CD4-positive, alpha-beta memory T cell (primary cell): ENCODE measurements around the gene ADH7. TPM values are rescaled to one million over a fixed set of nuclear protein-coding genes. Genes with fewer than 3 reads are reported as not detected.

Experiments
- CTCF ChIA-PET: fragments of 350-600 bp; sonication (Branson Sonifier 250); formaldehyde crosslinking; loops from one replicate; lab custom pipeline; 2021; ENCODE audit warnings: inconsistent platforms; ENCODE audit not compliant: partially characterized antibody; lab: Charles Lee
- POLR2A ChIA-PET: fragments of 350-600 bp; sonication (Branson Sonifier 250); formaldehyde crosslinking; loops from one replicate; lab custom pipeline; 2021; ENCODE audit not compliant: partially characterized antibody; lab: Charles Lee
- DNase-seq, 5 donors: peaks; one replicate each; pipeline versions ENCODE4 v3.0.0 to v3.0.0-alpha.2; 2020 to 2022; ENCODE audit warnings: mixed read lengths in 1 of 5
- H3K27ac ChIP-seq: one replicate; pipeline ENCODE4 v1.7.0; 2013; ENCODE audit warnings: low read depth, low read length
- H3K27me3 ChIP-seq: 2 replicates; pipeline ENCODE4 v1.7.0; 2013; ENCODE audit warnings: mild to moderate bottlenecking, low read length, moderate library complexity; ENCODE audit not compliant: insufficient read depth
- H3K36me3 ChIP-seq: 2 replicates; pipeline ENCODE4 v1.7.0; 2013; ENCODE audit warnings: mild to moderate bottlenecking, low read length, moderate library complexity; ENCODE audit not compliant: insufficient read depth
- H3K4me1 ChIP-seq: 2 replicates; pipeline ENCODE4 v1.7.0; 2013; ENCODE audit warnings: mild to moderate bottlenecking, low read length, moderate library complexity; ENCODE audit not compliant: insufficient read depth
- H3K4me3 ChIP-seq, 2 donors: one replicate each; pipeline ENCODE4 v1.7.0; 2013; ENCODE audit warnings: low read length in 2 of 2, mild to moderate bottlenecking in 1 of 2
- H3K9me3 ChIP-seq, 2 donors: one replicate each; pipeline ENCODE4 v1.7.0; 2013; ENCODE audit warnings: low read length in 2 of 2, control low read depth in 1 of 2; ENCODE audit not compliant: control insufficient read depth in 1 of 2
- H3K27ac Mint-ChIP-seq, 7 donors: one replicate each; pipeline ENCODE4 v1.8.0; 2020 to 2021; ENCODE audit warnings: mixed read lengths in 7 of 7, mild to moderate bottlenecking in 6 of 7, inconsistent platforms in 3 of 7, moderate library complexity in 3 of 7
- H3K27me3 Mint-ChIP-seq, 2 donors: one replicate each; pipeline ENCODE4 v1.8.0; 2020 to 2021; ENCODE audit warnings: mixed read lengths in 2 of 2
- H3K36me3 Mint-ChIP-seq, 2 donors: one replicate each; pipeline ENCODE4 v1.8.0; 2020 to 2021; ENCODE audit warnings: mixed read lengths in 2 of 2, inconsistent platforms in 1 of 2, mild to moderate bottlenecking in 1 of 2
- H3K4me1 Mint-ChIP-seq, 4 donors: one replicate each; pipeline ENCODE4 v1.8.0; 2020 to 2021; ENCODE audit warnings: mixed read lengths in 4 of 4, mild to moderate bottlenecking in 1 of 4
- H3K4me3 Mint-ChIP-seq, 8 donors: one replicate each; pipeline ENCODE4 v1.8.0; 2020 to 2021; ENCODE audit warnings: mixed read lengths in 8 of 8, mild to moderate bottlenecking in 7 of 8, moderate library complexity in 6 of 8, inconsistent platforms in 3 of 8
- H3K9me3 Mint-ChIP-seq, 8 donors: one replicate each; pipeline ENCODE4 v1.8.0; 2020 to 2021; ENCODE audit warnings: mixed read lengths in 8 of 8, mild to moderate bottlenecking in 5 of 8, inconsistent platforms in 3 of 8, moderate library complexity in 1 of 8
- intact Hi-C: fragments of 100-400 bp; cut with micrococcal nuclease; formaldehyde crosslinking; loops from one replicate; pipeline ENCODE4 v1.15.1; 2023
- polyA plus RNA-seq, 2 donors: library from polyadenylated mRNA; unstranded; fragments of 300-500 nt; fragmentation: Illumina TruSeq; gene quantifications; one replicate each; pipeline ENCODE4 v1.2.3, GENCODE V29; 2021
- total RNA-seq, 2 experiments: library from RNA; stranded (reverse); gene quantifications; one replicate each; pipeline ENCODE4 v1.2.3, GENCODE V29; 2021

ADH7 gene
- total and polyA plus RNA-seq, 4 experiments from 2014 or later, result not detected

DNA sequence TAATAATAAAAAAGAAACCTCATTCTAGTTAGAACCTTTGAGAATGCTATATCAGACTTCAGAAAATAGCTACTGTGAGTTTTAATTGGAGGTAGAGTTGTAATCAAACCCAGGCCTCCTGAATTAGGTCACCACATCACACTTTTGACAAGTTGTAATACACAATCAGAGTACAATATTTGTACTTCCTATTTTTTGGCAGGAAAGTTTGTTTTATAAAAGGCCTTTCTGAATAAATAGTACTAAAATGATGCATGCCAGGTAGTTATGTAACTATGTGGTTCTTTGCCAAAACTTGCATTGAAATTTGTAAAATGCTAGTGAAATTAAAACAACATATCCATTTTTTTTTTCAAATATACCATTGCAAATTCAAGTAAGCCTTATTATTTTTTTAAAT, 26.8 kb downstream of the ADH7 start:
- H3K27me3 Mint-ChIP-seq, result peaks cover 0 to 1% of the 10 kb centered on the region in 2 donors
- H3K4me1 Mint-ChIP-seq, result peaks cover 0 to 4% (median 2%) of the 10 kb centered on the region in 4 donors
- no peaks in the 10 kb centered on the region for H3K9me3 ChIP-seq
- intact Hi-C loops, result loop anchor here (5.0 kb wide), 1 partner anchor 351 kb away; no protein-coding TSS in a partner anchor
- no peak for DNase-seq
- H3K27me3 ChIP-seq, result no peaks in the 10 kb centered on the region
- ChIA-PET POLR2A (no interaction called here), CTCF (interaction anchor here (1.5 kb wide), 1 partner anchor 1265 kb away, joined by 3 read pairs; no protein-coding TSS in a partner anchor)
- H3K4me3 Mint-ChIP-seq, result no peak overlapping the region
- no peak overlapping the region for H3K27ac Mint-ChIP-seq
- H3K9me3 Mint-ChIP-seq, result no peaks in the 10 kb centered on the region
- H3K36me3 Mint-ChIP-seq, result no peaks in the 10 kb centered on the region
- no peak overlapping the region for H3K27ac ChIP-seq
- no peak overlapping the region for H3K4me3 ChIP-seq
- no peaks in the 10 kb centered on the region for H3K36me3 ChIP-seq
- H3K4me1 ChIP-seq, result no peaks in the 10 kb centered on the region

DNA sequence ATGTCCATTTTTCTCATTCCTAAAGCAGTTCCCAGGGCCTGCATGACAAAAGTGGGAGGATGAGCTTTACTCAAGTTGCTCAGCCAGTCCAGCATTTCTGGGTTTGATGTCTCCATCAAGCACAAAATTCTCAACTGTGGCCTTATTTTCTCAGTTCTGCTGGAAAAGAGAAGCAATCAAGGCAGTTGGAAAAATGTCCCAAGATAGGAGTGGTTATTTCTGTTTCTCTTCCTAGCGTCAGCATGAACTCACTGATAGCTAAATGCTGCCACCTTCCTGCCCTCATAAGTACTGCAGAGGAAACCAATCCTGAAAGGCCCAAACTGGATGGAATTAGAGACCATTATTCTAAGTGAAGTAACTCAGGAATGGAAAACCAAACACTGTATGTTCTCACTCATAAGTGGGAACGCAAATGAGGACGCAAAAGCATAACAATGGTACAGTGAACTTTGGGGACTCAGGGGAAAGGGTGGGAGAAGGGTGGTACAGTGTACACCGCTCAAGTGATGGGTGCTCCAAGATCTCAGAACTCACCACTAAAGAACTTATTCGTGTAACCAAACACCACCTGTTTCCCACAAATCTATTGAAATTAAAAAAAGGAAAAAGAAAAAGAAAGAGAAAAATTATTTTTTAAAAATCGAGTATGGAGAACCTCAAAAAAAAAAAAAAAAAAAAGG, 29.6 kb downstream of the ADH7 start:
- Mint-ChIP-seq H3K4me1 (peaks cover 0 to 4% (median 2%) of the 10 kb centered on the region in 4 donors), H3K36me3 (no peaks in the 10 kb centered on the region), H3K27ac (no peak overlapping the region), H3K4me3 (no peak overlapping the region), H3K27me3 (peaks cover 0 to 1% of the 10 kb centered on the region in 2 donors), H3K9me3 (no peaks in the 10 kb centered on the region)
- H3K9me3 ChIP-seq, result no peaks in the 10 kb centered on the region
- ChIA-PET CTCF (interaction anchor here (1.0 to 2.1 kb wide), 10 partner anchors 9 to 938 kb away, joined by 3 to 11 read pairs (median 4); partner anchors contain the start of gene METAP1), POLR2A (interaction anchor here (0.7 to 1.2 kb wide), 2 partner anchors 410 to 1142 kb away, joined by 5 read pairs; partner anchors contain the start of gene METAP1)
- H3K4me3 ChIP-seq, result no peak overlapping the region
- H3K36me3 ChIP-seq, result no peaks in the 10 kb centered on the region
- intact Hi-C loops, result loop anchor here (1.0 to 5.0 kb wide), 8 partner anchors 287 to 1292 kb away; partner anchors contain the start of genes METAP1 and STPG2
- H3K27me3 ChIP-seq, result no peaks in the 10 kb centered on the region
- no peaks in the 10 kb centered on the region for H3K4me1 ChIP-seq
- H3K27ac ChIP-seq, result no peak overlapping the region
- peak; percentile 43 to 60 (median 49) for DNase-seq

DNA sequence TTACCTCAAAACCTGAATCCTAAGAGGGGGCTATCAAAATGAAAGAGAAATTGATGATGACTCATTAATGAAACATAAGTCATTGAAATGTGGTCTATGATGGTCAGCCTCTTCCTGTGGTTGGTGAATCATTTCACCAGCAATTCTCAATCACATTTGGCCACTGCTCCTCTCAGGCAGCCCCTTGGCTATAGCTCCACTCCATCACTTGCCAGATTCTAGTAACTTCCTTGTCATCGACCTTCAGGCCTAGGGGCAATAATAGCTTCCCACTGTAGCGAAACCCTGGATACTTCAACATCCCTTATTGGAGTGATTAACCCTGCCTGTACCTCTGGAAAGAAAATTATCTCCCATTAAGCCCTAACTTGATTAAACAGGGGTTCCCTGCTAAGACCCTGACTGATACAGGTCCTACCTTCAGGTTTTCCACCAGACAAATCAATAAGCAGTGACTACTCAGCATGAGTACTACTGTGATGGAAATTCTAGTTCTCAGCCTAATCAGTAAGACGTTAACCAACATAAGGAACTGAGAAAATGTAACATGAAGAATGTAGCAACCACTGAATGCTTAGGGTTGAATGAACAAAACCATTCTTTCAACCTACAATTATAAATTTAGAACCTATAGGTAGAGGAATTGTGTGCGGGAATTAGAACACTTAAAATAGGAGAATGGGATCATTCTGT, 30.4 kb downstream of the ADH7 start:
- CTCF ChIA-PET, result interaction anchor here (0.6 to 2.1 kb wide), 14 partner anchors 9 to 937 kb away, joined by 3 to 11 read pairs (median 4); partner anchors contain the start of gene METAP1
- Mint-ChIP-seq H3K27ac (no peak overlapping the region), H3K4me1 (peaks cover 0 to 4% (median 2%) of the 10 kb centered on the region in 4 donors), H3K9me3 (no peaks in the 10 kb centered on the region), H3K27me3 (peaks cover 0 to 1% of the 10 kb centered on the region in 2 donors), H3K36me3 (no peaks in the 10 kb centered on the region), H3K4me3 (no peak overlapping the region)
- no peaks in the 10 kb centered on the region for H3K36me3 ChIP-seq
- H3K4me3 ChIP-seq, result no peak overlapping the region
- H3K27me3 ChIP-seq, result no peaks in the 10 kb centered on the region
- intact Hi-C loops, result loop anchor here (1.0 to 5.0 kb wide), 9 partner anchors 286 to 1291 kb away; partner anchors contain the start of genes METAP1, RAP1GDS1 and STPG2
- H3K4me1 ChIP-seq, result no peaks in the 10 kb centered on the region
- POLR2A ChIA-PET, result interaction anchor here (1.2 kb wide), 1 partner anchor 409 kb away, joined by 5 read pairs; the partner anchor contains the start of gene METAP1
- DNase-seq, result no peak
- H3K27ac ChIP-seq, result no peak overlapping the region
- H3K9me3 ChIP-seq, result no peaks in the 10 kb centered on the region

- no peaks in the 10 kb centered on the region for H3K9me3 Mint-ChIP-seq
- no peaks in the 10 kb centered on the region for H3K36me3 Mint-ChIP-seq
- H3K4me3 ChIP-seq, result no peak overlapping the region
- DNase-seq, result no peak
- no peaks in the 10 kb centered on the region for H3K27me3 ChIP-seq
- H3K27me3 Mint-ChIP-seq, result peaks cover 0 to 1% of the 10 kb centered on the region in 2 donors
- H3K36me3 ChIP-seq, result no peaks in the 10 kb centered on the region
- ChIA-PET CTCF (interaction anchor here (1.0 to 2.1 kb wide), 6 partner anchors 8 to 936 kb away, joined by 3 to 11 read pairs (median 4); partner anchors contain the start of gene METAP1), POLR2A (interaction anchor here (0.6 kb wide), 1 partner anchor 408 kb away, joined by 3 read pairs; the partner anchor contains the start of gene METAP1)
- no peak overlapping the region for H3K27ac Mint-ChIP-seq
- no peaks in the 10 kb centered on the region for H3K9me3 ChIP-seq
- no peaks in the 10 kb centered on the region for H3K4me1 ChIP-seq
- intact Hi-C loops, result loop anchor here (5.0 kb wide), 1 partner anchor 1141 kb away; the partner anchor contains the start of gene RAP1GDS1
- H3K4me1 Mint-ChIP-seq, result peaks cover 0 to 4% (median 2%) of the 10 kb centered on the region in 4 donors
- H3K27ac ChIP-seq, result no peak overlapping the region
- H3K4me3 Mint-ChIP-seq, result no peak overlapping the region
Measured at GRCh38 chr4:99403380-99404184, 31.6 kb downstream of the ADH7 start.

DNA sequence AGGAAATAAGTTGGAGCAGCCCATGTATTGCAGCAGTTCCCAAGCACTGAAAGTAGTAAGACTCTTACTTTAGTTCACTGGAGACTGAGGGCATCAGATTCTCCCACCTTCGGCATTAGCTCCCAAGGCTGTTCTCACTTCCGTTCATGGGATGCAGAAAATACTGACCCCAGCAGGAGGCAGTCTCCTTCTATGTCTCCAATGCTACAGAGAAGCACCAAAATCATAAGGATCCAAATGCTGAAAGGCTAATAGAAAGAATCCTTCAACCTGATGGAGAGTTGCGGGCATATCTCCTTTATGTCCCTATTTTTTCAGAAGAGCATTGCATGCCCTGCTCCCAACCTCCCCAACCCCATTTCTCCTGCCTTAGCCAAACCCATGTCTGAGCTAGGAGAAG, 32.4 kb downstream of the ADH7 start:
- H3K4me1 ChIP-seq, result no peaks in the 10 kb centered on the region
- Mint-ChIP-seq H3K27me3 (peaks cover 0 to 1% of the 10 kb centered on the region in 2 donors), H3K36me3 (no peaks in the 10 kb centered on the region), H3K9me3 (no peaks in the 10 kb centered on the region), H3K4me3 (no peak overlapping the region), H3K4me1 (peaks cover 0 to 4% (median 2%) of the 10 kb centered on the region in 4 donors), H3K27ac (no peak overlapping the region)
- DNase-seq, result no peak
- H3K4me3 ChIP-seq, result no peak overlapping the region
- no peaks in the 10 kb centered on the region for H3K27me3 ChIP-seq
- H3K27ac ChIP-seq, result no peak overlapping the region
- no peaks in the 10 kb centered on the region for H3K9me3 ChIP-seq
- intact Hi-C loops, result loop anchor here (5.0 kb wide), 1 partner anchor 1140 kb away; the partner anchor contains the start of gene RAP1GDS1
- POLR2A ChIA-PET, result no interaction called here
- CTCF ChIA-PET, result interaction anchor here (1.0 to 1.7 kb wide), 3 partner anchors 9 to 935 kb away, joined by 3 to 5 read pairs (median 4); no protein-coding TSS in a partner anchor
- H3K36me3 ChIP-seq, result no peaks in the 10 kb centered on the region

- no peaks in the 10 kb centered on the region for H3K36me3 Mint-ChIP-seq
- H3K27me3 Mint-ChIP-seq, result peaks cover 0 to 1% of the 10 kb centered on the region in 2 donors
- H3K9me3 Mint-ChIP-seq, result peaks cover 0 to 2% (median 0%) of the 10 kb centered on the region in 8 donors
- Histone ChIP-seq H3K4me1 (no peaks in the 10 kb centered on the region), H3K4me3 (no peak overlapping the region), H3K36me3 (no peaks in the 10 kb centered on the region), H3K27me3 (no peaks in the 10 kb centered on the region), H3K9me3 (no peaks in the 10 kb centered on the region), H3K27ac (no peak overlapping the region)
- no peak overlapping the region for H3K27ac Mint-ChIP-seq
- CTCF ChIA-PET, result interaction anchor here (0.9 to 1.7 kb wide), 3 partner anchors 9 to 406 kb away, joined by 3 to 5 read pairs (median 3); partner anchors contain the start of gene METAP1
- no peak for DNase-seq
- H3K4me3 Mint-ChIP-seq, result no peak overlapping the region
- POLR2A ChIA-PET, result no interaction called here
- intact Hi-C loops, result loop anchor here (5.0 kb wide), 1 partner anchor 1139 kb away; the partner anchor contains the start of gene RAP1GDS1
- H3K4me1 Mint-ChIP-seq, result peaks cover 0 to 4% (median 2%) of the 10 kb centered on the region in 4 donors
Measured at GRCh38 chr4:99400831-99401230, 34.3 kb downstream of the ADH7 start.
